ENCODE measurements around the gene STX2. TPM values are rescaled to one million over a fixed set of nuclear protein-coding genes. Genes with fewer than 3 reads are reported as not detected.
"Not testable (repeated sequence)": the region's sequence is repeated elsewhere in the genome, so short reads cannot be mapped to it uniquely, and the experiment has no call there.

STX2 gene
- total RNA-seq, 1 donor from 2014 or later = 15.9 TPM

DNA sequence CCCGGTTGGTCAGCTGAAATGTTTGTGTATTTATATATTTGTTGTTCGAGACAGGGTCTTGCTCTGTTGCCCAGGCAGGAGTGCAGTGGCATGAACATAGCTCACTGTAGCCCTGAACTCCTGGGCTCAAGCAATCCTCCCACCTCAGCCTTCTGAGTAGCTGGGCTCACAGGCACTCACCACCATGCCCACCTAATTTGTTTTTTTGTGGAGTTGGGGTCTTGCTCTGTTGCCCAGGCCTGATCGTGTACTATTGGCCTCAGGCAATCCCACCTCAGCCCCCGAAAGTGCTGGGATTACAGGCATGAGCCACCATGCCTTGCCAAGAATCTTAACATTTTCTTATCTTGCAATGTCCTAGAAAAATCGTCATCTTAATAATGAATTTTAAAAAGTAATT is 36.1 kb upstream of the STX2 start:
- peaks cover 71% of the 10 kb centered on the region for H3K4me1 Mint-ChIP-seq (ENCODE audit: low read depth)
- H3K9me3 Mint-ChIP-seq = no peaks in the 10 kb centered on the region
- peaks cover 58% of the 10 kb centered on the region for H3K36me3 Mint-ChIP-seq (ENCODE audit: low read depth)
- H3K27me3 Mint-ChIP-seq (ENCODE audit: insufficient read depth) = no peaks in the 10 kb centered on the region
- intact Hi-C loops (cut with micrococcal nuclease) = loop anchor here (10.0 kb wide), 4 partner anchors 840 to 1890 kb away; partner anchors contain the start of genes ANKLE2, SFSWAP and ULK1
- H3K4me3 Mint-ChIP-seq = peak overlapping the region; percentile 99
- H3K27ac Mint-ChIP-seq = peak overlapping the region; percentile 61
- no peak for DNase-seq (ENCODE audit: low spot score)

- no peak for DNase-seq (ENCODE audit: low spot score)
- Mint-ChIP-seq H3K36me3 (ENCODE audit: low read depth) (peaks cover 60% of the 10 kb centered on the region), H3K27ac (peak overlapping the region; percentile 99), H3K9me3 (no peaks in the 10 kb centered on the region), H3K27me3 (ENCODE audit: insufficient read depth) (no peaks in the 10 kb centered on the region), H3K4me3 (peak overlapping the region; percentile 99), H3K4me1 (ENCODE audit: low read depth) (peaks cover 66% of the 10 kb centered on the region)
- intact Hi-C loops (cut with micrococcal nuclease) = loop anchor here (5.0 to 10.0 kb wide), 6 partner anchors 218 to 1890 kb away; partner anchors contain the start of genes ANKLE2, EP400, SFSWAP and ULK1
Observed at GRCh38 chr12:130874696-130875095, 35.6 kb upstream of the STX2 start.

DNA sequence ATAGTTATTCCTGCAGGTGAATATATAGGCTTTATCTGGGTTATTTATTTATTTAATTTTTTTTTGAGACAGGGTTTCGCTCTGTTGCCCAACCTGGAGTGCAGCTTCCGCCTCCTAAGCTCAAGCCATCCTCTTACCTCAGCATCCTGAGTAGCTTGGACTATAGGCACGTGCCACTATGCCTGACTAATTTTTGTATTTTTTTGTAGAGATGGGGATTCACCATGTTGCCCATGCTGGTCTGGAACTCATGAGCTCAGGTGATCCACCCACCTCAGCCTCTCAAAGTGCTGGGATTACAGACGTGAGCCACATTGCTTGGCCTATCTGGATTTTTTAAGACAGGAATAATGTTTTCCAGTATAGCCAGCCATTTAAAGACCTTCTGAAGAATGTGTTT is 34.8 kb upstream of the STX2 start:
- Mint-ChIP-seq H3K4me1 (ENCODE audit: low read depth) (peaks cover 61% of the 10 kb centered on the region), H3K9me3 (no peaks in the 10 kb centered on the region), H3K4me3 (peak overlapping the region; percentile 99), H3K27me3 (ENCODE audit: insufficient read depth) (no peaks in the 10 kb centered on the region), H3K36me3 (ENCODE audit: low read depth) (peaks cover 55% of the 10 kb centered on the region), H3K27ac (peak overlapping the region; percentile 99)
- no peak for DNase-seq (ENCODE audit: low spot score)
- intact Hi-C loops (cut with micrococcal nuclease) = loop anchor here (5.0 to 10.0 kb wide), 6 partner anchors 218 to 1891 kb away; partner anchors contain the start of genes ANKLE2, EP400, SFSWAP and ULK1

DNA sequence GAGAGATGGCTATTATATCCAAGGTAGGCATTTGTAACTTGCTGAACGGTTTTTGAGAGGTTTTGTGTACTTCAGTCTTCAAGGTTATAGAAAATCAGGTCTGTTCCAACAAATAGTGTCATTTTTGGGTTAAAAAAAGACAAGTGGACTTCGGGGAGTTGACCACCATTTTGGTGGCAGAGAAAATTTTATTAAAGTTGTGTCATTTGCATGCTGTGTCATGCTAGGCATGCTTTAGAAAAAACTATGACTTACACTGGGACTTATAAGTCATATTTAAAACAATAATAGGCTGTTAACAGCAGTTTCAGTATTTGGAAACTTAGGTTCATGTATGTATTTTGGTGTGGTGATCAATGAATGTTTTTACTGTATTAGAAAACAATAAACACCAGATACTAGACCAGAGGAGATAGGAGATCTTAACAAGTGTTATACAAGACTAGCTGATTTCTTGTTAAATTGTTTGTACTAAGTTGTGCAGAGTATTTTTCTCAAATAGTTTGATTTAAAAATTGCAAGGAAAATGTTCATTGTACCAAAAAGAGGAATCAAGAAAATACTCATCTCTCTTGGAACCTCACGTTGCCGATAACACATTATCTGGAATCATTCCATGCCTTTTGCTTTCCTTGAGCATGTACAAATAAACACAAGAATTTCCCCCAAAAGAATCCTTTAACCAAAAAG is 34.2 kb upstream of the STX2 start:
- Mint-ChIP-seq H3K27me3 (ENCODE audit: insufficient read depth) (no peaks in the 10 kb centered on the region), H3K4me3 (peak overlapping the region; percentile 99), H3K27ac (peak overlapping the region; percentile 99), H3K4me1 (ENCODE audit: low read depth) (peaks cover 65% of the 10 kb centered on the region), H3K9me3 (no peaks in the 10 kb centered on the region), H3K36me3 (ENCODE audit: low read depth) (peaks cover 52% of the 10 kb centered on the region)
- DNase-seq (ENCODE audit: low spot score) = no peak
- intact Hi-C loops (cut with micrococcal nuclease) = loop anchor here (5.0 to 10.0 kb wide), 6 partner anchors 219 to 1892 kb away; partner anchors contain the start of genes ANKLE2, EP400, SFSWAP and ULK1

DNA sequence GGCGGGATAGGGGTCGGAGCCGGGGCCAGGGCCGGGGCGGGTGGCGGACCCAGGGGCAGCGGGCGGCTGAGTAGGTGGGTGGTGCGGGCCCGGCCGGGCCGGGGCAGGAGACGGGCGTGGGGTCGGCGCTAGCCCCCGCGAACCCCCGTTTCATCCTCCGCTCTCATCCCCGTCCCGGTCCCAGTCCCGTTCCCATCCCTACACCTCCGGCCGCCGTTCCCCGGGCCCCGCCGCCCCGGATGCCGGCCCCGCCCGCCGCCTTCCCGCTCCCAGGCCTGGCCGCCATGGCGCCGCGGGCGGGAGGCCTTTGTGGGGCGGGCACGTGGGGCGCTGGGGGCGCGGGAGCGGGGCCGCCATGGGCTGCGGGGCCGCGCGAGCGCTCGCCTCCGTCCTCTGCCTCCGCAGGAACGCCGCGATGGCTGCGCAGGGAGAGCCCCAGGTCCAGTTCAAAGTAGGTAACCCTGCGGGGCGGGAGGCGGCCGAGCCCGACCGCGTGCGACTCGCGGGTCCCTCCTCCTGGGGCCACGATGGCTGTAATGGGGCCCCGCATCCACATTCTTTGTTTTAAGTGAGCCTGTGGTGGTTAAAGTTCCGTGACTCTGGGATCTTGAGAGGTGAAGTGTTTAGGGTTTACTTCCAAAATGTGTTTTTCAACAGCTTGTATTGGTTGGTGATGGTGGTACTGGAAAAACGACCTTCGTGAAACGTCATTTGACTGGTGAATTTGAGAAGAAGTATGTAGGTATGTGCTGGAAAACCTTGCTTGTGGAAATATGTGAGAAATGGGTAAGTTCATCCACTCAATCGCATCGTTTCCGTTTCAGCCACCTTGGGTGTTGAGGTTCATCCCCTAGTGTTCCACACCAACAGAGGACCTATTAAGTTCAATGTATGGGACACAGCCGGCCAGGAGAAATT is 33.4 kb upstream of the STX2 start:
- H3K4me3 Mint-ChIP-seq = peak overlapping the region; percentile 99
- H3K9me3 Mint-ChIP-seq = no peaks in the 10 kb centered on the region
- intact Hi-C loops (cut with micrococcal nuclease) = loop anchor here (5.0 to 10.0 kb wide), 6 partner anchors 220 to 1892 kb away; partner anchors contain the start of genes ANKLE2, EP400, SFSWAP and ULK1
- peaks cover 47% of the 10 kb centered on the region for H3K36me3 Mint-ChIP-seq (ENCODE audit: low read depth)
- H3K4me1 Mint-ChIP-seq (ENCODE audit: low read depth) = peaks cover 62% of the 10 kb centered on the region
- peak; percentile 45 for DNase-seq (ENCODE audit: low spot score)
- no peaks in the 10 kb centered on the region for H3K27me3 Mint-ChIP-seq (ENCODE audit: insufficient read depth)
- H3K27ac Mint-ChIP-seq = peak overlapping the region; percentile 99

GRCh38 chr12:130871286-130872178 is 32.5 kb upstream of the STX2 start, which contains the start of gene RAN:
Gene RAN (plus strand): TSS chr12:130872066. CDS start chr12:130872594, 528 bp downstream.
- Mint-ChIP-seq H3K4me1 (ENCODE audit: low read depth) (peaks cover 53% of the 10 kb centered on the region), H3K27me3 (ENCODE audit: insufficient read depth) (no peaks in the 10 kb centered on the region), H3K9me3 (no peaks in the 10 kb centered on the region), H3K36me3 (ENCODE audit: low read depth) (peaks cover 37% of the 10 kb centered on the region), H3K4me3 (peak within 1 kb of the TSS; percentile 99), H3K27ac (peak within 1 kb of the TSS; percentile 99)
- peak; percentile 87 for DNase-seq (ENCODE audit: low spot score)
- intact Hi-C loops (cut with micrococcal nuclease) = loop anchor here (1.0 to 10.0 kb wide), 9 partner anchors 9 to 1893 kb away; partner anchors contain the start of genes ANKLE2, EP400, SFSWAP and STX2

DNA sequence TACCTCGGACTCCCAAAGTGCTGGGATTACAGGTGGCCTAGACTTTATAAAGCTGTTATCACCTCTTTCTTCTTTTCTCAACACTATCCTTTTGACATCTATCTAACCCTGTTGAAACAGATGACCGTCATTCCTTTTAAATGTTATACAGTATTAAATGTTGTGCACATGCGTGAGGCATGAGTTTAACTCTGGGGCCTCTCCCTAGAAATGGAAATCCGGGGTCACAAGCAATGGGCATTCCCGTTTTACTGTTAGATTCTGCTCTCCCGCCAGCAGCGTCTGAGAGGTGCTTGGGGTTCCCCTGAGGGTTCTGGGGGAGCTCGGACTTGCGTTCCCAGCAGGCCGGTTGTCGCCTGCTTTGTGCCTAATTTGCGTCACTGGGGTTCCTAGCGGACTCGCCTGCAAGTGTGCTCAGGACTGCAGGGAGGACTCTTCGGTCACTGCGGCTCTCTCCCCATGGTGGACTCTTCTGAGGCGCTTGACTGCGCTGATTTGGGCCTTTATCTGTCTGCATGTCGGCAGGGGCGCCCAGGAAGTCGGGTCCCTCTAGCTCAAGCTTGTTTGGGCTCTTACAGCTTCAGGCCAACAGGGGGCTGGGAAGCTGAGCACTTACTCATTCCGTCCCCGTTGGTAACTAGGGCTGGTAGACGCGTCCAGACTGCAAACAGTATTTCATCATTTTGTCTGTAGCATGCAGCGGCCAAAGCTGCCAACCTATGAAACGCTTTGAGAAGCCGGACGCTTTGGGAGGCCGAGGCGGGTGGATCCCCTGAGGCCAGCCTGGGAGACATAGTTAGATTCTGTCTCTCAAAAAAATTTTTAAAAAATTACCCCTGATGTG is 31.6 kb upstream of the STX2 start:
- intact Hi-C loops (cut with micrococcal nuclease) = loop anchor here (1.0 to 10.0 kb wide), 9 partner anchors 10 to 1894 kb away; partner anchors contain the start of genes ANKLE2, EP400, SFSWAP and STX2
- DNase-seq (ENCODE audit: low spot score) = peak; percentile 40
- Mint-ChIP-seq H3K27ac (peak overlapping the region; percentile 89), H3K9me3 (no peaks in the 10 kb centered on the region), H3K27me3 (ENCODE audit: insufficient read depth) (no peaks in the 10 kb centered on the region), H3K4me1 (ENCODE audit: low read depth) (peaks cover 44% of the 10 kb centered on the region), H3K36me3 (ENCODE audit: low read depth) (peaks cover 29% of the 10 kb centered on the region), H3K4me3 (peak overlapping the region; percentile 86)

GRCh38 chr12:130868412-130868811 is 29.4 kb upstream of the STX2 start:
- DNase-seq (ENCODE audit: low spot score) = no peak
- Mint-ChIP-seq H3K27ac (no peak overlapping the region), H3K9me3 (no peaks in the 10 kb centered on the region), H3K36me3 (ENCODE audit: low read depth) (peaks cover 10% of the 10 kb centered on the region), H3K4me1 (ENCODE audit: low read depth) (peaks cover 24% of the 10 kb centered on the region), H3K4me3 (no peak overlapping the region), H3K27me3 (ENCODE audit: insufficient read depth) (no peaks in the 10 kb centered on the region)
- intact Hi-C loops (cut with micrococcal nuclease) = no loop called here

DNA sequence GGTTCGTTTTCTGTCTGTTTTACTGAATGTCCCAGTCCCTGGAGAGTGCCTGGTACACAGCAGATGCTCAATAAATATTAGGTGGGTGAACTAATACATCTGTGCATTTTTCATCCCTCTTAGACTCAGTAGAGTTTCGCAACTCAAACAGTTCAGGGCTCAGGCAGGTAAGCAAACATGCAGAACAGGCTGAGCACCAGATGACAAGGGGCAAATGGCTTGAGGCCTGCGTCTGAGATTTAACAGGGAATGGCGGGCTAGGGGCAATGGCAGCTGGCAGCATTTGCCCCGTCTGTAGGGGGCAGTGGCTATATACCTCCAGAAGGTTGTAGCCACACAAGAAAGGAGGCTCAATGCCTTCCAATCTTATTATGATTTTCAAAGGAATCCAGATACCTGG is 24.2 kb upstream of the STX2 start:
- H3K36me3 Mint-ChIP-seq (ENCODE audit: low read depth) = no peaks in the 10 kb centered on the region
- peaks cover 2% of the 10 kb centered on the region for H3K4me1 Mint-ChIP-seq (ENCODE audit: low read depth)
- no peaks in the 10 kb centered on the region for H3K9me3 Mint-ChIP-seq

GRCh38 chr12:130862771-130863170 is 23.7 kb upstream of the STX2 start:
- H3K27me3 Mint-ChIP-seq (ENCODE audit: insufficient read depth); H3K36me3 Mint-ChIP-seq (ENCODE audit: low read depth); DNase-seq (ENCODE audit: low spot score); H3K27ac Mint-ChIP-seq; H3K9me3 Mint-ChIP-seq; intact Hi-C loops (cut with micrococcal nuclease); H3K4me1 Mint-ChIP-seq (ENCODE audit: low read depth); H3K4me3 Mint-ChIP-seq: not testable (repeated sequence)

More for the DNA sequence above, 24.2 kb upstream of the STX2 start:
- no peak overlapping the region for H3K4me3 Mint-ChIP-seq
- H3K27me3 Mint-ChIP-seq (ENCODE audit: insufficient read depth) = no peaks in the 10 kb centered on the region
- no peak overlapping the region for H3K27ac Mint-ChIP-seq
- DNase-seq (ENCODE audit: low spot score) = no peak
- intact Hi-C loops (cut with micrococcal nuclease) = no loop called here

DNA sequence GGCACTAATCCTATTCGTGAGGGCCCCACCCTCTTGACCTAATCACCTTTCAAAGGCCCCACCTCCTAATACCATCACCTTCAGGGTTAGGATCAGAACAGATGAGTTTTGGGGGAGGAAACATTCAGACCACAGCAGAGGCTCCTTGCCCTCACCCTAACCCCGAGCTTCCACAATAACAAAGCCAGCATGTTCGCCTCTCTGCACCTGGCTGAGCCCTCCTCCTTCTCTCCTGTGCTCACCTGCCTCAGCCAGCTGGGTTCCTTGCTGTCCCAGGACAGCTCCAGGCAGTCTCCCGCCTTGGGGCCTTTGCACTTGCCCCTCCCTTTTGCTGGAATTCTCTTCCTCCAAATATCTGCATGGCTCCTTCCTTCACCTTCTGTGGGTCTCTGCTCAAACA is 23.1 kb upstream of the STX2 start:
- Mint-ChIP-seq H3K27ac (no peak overlapping the region), H3K9me3 (peaks cover 7% of the 10 kb centered on the region), H3K4me1 (ENCODE audit: low read depth) (no peaks in the 10 kb centered on the region), H3K36me3 (ENCODE audit: low read depth) (no peaks in the 10 kb centered on the region), H3K4me3 (no peak overlapping the region), H3K27me3 (ENCODE audit: insufficient read depth) (no peaks in the 10 kb centered on the region)
- intact Hi-C loops (cut with micrococcal nuclease) = no loop called here
- DNase-seq (ENCODE audit: low spot score) = no peak
